ENCODE results near the gene PAK1IP1.

GRCh38 chr6:10743515-10743914, 48.7 kb downstream of the PAK1IP1 start:
- TF ChIP-seq, protein P1, sequence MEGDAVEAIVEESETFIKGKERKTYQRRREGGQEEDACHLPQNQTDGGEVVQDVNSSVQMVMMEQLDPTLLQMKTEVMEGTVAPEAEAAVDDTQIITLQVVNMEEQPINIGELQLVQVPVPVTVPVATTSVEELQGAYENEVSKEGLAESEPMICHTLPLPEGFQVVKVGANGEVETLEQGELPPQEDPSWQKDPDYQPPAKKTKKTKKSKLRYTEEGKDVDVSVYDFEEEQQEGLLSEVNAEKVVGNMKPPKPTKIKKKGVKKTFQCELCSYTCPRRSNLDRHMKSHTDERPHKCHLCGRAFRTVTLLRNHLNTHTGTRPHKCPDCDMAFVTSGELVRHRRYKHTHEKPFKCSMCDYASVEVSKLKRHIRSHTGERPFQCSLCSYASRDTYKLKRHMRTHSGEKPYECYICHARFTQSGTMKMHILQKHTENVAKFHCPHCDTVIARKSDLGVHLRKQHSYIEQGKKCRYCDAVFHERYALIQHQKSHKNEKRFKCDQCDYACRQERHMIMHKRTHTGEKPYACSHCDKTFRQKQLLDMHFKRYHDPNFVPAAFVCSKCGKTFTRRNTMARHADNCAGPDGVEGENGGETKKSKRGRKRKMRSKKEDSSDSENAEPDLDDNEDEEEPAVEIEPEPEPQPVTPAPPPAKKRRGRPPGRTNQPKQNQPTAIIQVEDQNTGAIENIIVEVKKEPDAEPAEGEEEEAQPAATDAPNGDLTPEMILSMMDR (IDR thresholded peaks at IDR 0.05): no peak
- TF ChIP-seq POLR2A (IDR thresholded peaks at IDR 0.05) (no peak), EP300 (IDR thresholded peaks at IDR 0.05) (no peak)

All from ovary (tissue), 3 donors.